Dendritic cell treated with granulocyte-macrophage colony-stimulating factor and Interleukin-4, amounts not matched to agents 40 ng/mL and 50 ng/mL, for 4 days (primary cell): ENCODE measurements around the gene NLRP6.
"Not testable (repeated sequence)": the region's sequence is repeated elsewhere in the genome, so short reads cannot be mapped to it uniquely, and the experiment has no call there.

ENCODE experiments used
- H3K27ac Mint-ChIP-seq: one replicate; pipeline ENCODE4 v1.8.0; 2022; ENCODE audit warnings: mild to moderate bottlenecking, mixed read lengths
- H3K27me3 Mint-ChIP-seq: one replicate; pipeline ENCODE4 v1.8.0; 2022; ENCODE audit warnings: mild to moderate bottlenecking, mixed read lengths
- H3K36me3 Mint-ChIP-seq: one replicate; pipeline ENCODE4 v1.8.0; 2022; ENCODE audit warnings: low read depth, mixed read lengths
- H3K4me1 Mint-ChIP-seq: one replicate; pipeline ENCODE4 v1.8.0; 2022; ENCODE audit warnings: low read depth, mixed read lengths
- H3K4me3 Mint-ChIP-seq: one replicate; pipeline ENCODE4 v1.8.0; 2022; ENCODE audit warnings: mild to moderate bottlenecking, moderate library complexity, mixed read lengths
- H3K9me3 Mint-ChIP-seq: one replicate; pipeline ENCODE4 v1.8.0; 2022; ENCODE audit warnings: mixed read lengths
- intact Hi-C: fragments of 100-400 bp; cut with micrococcal nuclease; formaldehyde crosslinking; loops from one replicate; pipeline ENCODE4 v1.15.0; 2022

The NLRP6 gene

GRCh38 chr11:317668-318404 lies 39.6 kb downstream of the NLRP6 start:
- H3K27ac Mint-ChIP-seq, result not testable (repeated sequence)
- H3K4me1 Mint-ChIP-seq, result peaks cover 37% of the 10 kb centered on the region

GRCh38 chr11:318405-319120 lies 40.4 kb downstream of the NLRP6 start:
- H3K36me3 Mint-ChIP-seq, H3K9me3 Mint-ChIP-seq, intact Hi-C loops, H3K27ac Mint-ChIP-seq: not testable (repeated sequence)
- Mint-ChIP-seq H3K4me3 (peak overlapping the region; percentile 69), H3K4me1 (peaks cover 30% of the 10 kb centered on the region), H3K27me3 (peaks cover 53% of the 10 kb centered on the region)

More at GRCh38 chr11:317668-318404, 39.6 kb downstream of the NLRP6 start:
- H3K9me3 Mint-ChIP-seq, H3K4me3 Mint-ChIP-seq, intact Hi-C loops, H3K36me3 Mint-ChIP-seq: not testable (repeated sequence)
- peaks cover 58% of the 10 kb centered on the region for H3K27me3 Mint-ChIP-seq

GRCh38 chr11:319121-319887 lies 41.1 kb downstream of the NLRP6 start:
- Mint-ChIP-seq H3K27ac (peak overlapping the region; percentile 79), H3K4me1 (peaks cover 23% of the 10 kb centered on the region), H3K4me3 (peak overlapping the region; percentile 90), H3K27me3 (peaks cover 51% of the 10 kb centered on the region)
- H3K9me3 Mint-ChIP-seq, H3K36me3 Mint-ChIP-seq, intact Hi-C loops: not testable (repeated sequence)

GRCh38 chr11:319888-320273 lies 41.7 kb downstream of the NLRP6 start:
- intact Hi-C loops, H3K9me3 Mint-ChIP-seq, H3K36me3 Mint-ChIP-seq: not testable (repeated sequence)
- Mint-ChIP-seq H3K27ac (peak overlapping the region; percentile 79), H3K27me3 (peaks cover 48% of the 10 kb centered on the region), H3K4me3 (peak overlapping the region; percentile 90), H3K4me1 (peaks cover 24% of the 10 kb centered on the region)

DNA sequence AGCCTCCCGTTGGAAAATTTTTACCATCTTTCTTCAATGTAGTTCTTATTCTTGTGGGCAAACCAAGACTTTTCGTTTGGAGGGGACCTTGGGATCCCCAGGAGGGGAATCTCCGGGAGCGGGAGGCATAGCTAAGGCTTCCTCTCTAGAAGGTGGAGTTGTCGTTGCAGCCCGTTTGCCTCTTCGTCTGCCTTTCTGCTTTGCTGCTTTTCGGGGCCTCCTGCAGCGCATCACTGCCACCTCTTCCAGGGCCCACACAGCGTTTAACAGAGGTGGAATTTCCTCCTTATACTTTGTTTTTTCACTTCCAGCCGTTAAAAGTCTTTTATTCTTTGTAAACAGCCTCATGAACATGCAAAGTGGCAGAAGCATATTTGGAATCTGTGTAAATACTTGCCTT lies 45.9 kb downstream of the NLRP6 start:
- Mint-ChIP-seq H3K4me3 (no peak overlapping the region), H3K27ac (no peak overlapping the region), H3K36me3 (peaks cover 9% of the 10 kb centered on the region), H3K27me3 (peaks cover 18% of the 10 kb centered on the region), H3K9me3 (no peaks in the 10 kb centered on the region), H3K4me1 (peaks cover 52% of the 10 kb centered on the region)
- intact Hi-C loops, result no loop called here

- H3K36me3 Mint-ChIP-seq, H3K4me3 Mint-ChIP-seq, H3K27ac Mint-ChIP-seq, H3K9me3 Mint-ChIP-seq, intact Hi-C loops: not testable (repeated sequence)
- Mint-ChIP-seq H3K4me1 (peaks cover 52% of the 10 kb centered on the region), H3K27me3 (peaks cover 14% of the 10 kb centered on the region)
Observed at GRCh38 chr11:324593-325517, 46.6 kb downstream of the NLRP6 start.

GRCh38 chr11:325796-326591 lies 47.8 kb downstream of the NLRP6 start:
- H3K9me3 Mint-ChIP-seq, result peaks cover 3% of the 10 kb centered on the region
- peaks cover under 1% of the 10 kb centered on the region for H3K36me3 Mint-ChIP-seq
- intact Hi-C loops, result no loop called here
- no peak overlapping the region for H3K4me3 Mint-ChIP-seq
- peaks cover 40% of the 10 kb centered on the region for H3K4me1 Mint-ChIP-seq
- H3K27me3 Mint-ChIP-seq, result peaks cover 15% of the 10 kb centered on the region
- peak overlapping the region; percentile 88 for H3K27ac Mint-ChIP-seq

DNA sequence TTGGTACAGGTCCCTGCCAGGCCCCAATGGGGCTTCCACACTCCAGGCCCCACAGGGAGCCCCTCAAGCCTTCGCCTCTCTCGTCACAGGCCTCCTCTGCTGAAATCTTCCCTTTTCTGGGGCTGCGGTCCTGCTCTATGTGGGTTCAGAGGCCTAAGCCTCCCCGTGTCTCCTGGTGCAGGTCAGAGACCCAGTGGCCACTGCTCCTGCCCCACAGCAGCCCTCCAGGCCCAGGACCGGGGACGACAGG lies 48.3 kb downstream of the NLRP6 start:
- H3K27ac Mint-ChIP-seq, result peak overlapping the region; percentile 88
- H3K4me1 Mint-ChIP-seq, result peaks cover 39% of the 10 kb centered on the region
- peaks cover 8% of the 10 kb centered on the region for H3K9me3 Mint-ChIP-seq
- intact Hi-C loops, result no loop called here
- peaks cover 20% of the 10 kb centered on the region for H3K27me3 Mint-ChIP-seq
- peaks cover 6% of the 10 kb centered on the region for H3K36me3 Mint-ChIP-seq
- peak overlapping the region; percentile 37 for H3K4me3 Mint-ChIP-seq

DNA sequence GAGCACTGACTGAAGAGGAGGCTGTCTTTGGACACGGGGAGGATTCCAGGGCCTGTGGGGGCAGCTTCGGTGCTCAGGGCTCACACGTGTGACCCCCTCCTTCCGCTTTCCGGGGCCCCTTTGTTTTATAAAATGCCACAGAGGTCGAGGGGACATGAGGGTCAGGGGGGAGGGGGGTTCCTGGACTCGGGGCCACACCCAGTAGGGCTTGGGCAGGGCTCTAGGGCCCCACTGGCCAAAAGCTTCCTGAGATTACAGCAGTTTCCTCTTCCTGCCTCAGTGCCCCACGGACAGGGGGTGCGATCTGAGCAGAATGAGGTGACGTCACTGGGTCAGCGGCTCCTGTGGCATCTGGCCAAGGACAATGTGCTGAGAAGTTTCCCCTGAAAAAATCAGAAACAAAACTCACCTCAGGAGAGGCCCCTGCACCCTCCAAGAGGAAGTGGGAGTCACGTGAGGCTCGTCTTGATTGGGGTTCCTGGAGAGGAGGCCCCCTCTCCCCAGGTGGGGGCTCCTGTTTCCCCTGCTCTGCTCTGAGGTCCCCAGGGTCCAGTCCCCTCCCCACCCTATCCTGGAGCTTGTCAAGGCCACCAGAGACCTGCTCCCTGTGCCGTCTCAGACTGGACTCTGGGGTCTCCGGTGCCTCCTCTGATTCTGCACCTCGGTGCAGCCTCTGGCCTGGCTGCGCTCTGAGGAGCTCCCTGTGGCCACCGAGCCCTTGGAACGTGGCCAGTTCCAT lies 48.8 kb downstream of the NLRP6 start:
- peaks cover 21% of the 10 kb centered on the region for H3K27me3 Mint-ChIP-seq

DNA sequence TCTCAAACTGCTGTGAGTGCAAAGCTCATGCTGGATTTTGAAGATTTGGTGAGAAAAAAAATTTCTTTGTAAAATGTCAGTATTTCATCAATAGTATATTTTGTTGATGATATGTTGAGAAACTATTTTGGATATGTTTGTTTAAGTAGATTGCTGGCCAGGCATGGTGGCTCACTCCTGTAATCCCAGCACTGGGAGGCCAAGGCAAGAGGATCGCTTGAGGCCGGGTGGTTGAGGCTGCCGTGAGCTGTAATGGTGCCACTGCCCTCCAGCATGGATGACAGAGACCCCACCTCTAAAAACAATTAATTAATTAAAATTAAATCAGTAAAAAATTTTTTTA lies 49.3 kb downstream of the NLRP6 start:
- Mint-ChIP-seq H3K9me3 (peaks cover 18% of the 10 kb centered on the region), H3K4me3 (no peak overlapping the region), H3K27me3 (peaks cover 23% of the 10 kb centered on the region), H3K4me1 (peaks cover 39% of the 10 kb centered on the region), H3K36me3 (peaks cover 10% of the 10 kb centered on the region), H3K27ac (peak overlapping the region; percentile 88)
- intact Hi-C loops, result no loop called here

More for the DNA sequence above, 48.8 kb downstream of the NLRP6 start:
- peaks cover 13% of the 10 kb centered on the region for H3K9me3 Mint-ChIP-seq
- H3K4me1 Mint-ChIP-seq, result peaks cover 39% of the 10 kb centered on the region
- peak overlapping the region; percentile 88 for H3K27ac Mint-ChIP-seq
- H3K4me3 Mint-ChIP-seq, result no peak overlapping the region
- H3K36me3 Mint-ChIP-seq, result peaks cover 10% of the 10 kb centered on the region
- intact Hi-C loops, result no loop called here

DNA sequence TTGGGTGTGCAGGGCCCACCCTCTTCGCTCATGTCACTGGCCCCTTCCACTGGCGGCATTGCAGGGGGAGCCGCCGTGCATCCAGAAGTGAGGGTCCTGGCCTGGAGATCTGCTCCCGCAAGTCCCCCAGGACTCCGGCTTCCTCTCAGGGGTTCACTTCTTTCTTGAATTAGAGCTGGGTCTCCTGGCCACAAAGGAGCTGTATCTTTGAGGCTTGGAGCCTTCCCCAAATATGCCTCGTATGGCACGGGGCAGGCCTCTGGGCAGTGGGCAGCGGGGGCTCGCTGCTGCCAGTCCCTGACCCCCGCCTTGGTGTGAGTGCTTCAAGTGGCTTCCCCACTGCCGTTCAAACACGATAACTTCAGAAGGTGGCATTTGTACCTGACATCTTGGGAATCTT lies 49.8 kb downstream of the NLRP6 start:
- Mint-ChIP-seq H3K4me3 (no peak overlapping the region), H3K9me3 (peaks cover 22% of the 10 kb centered on the region), H3K4me1 (peaks cover 39% of the 10 kb centered on the region), H3K27me3 (peaks cover 26% of the 10 kb centered on the region), H3K27ac (no peak overlapping the region), H3K36me3 (peaks cover 10% of the 10 kb centered on the region)
- intact Hi-C loops, result no loop called here

DNA sequence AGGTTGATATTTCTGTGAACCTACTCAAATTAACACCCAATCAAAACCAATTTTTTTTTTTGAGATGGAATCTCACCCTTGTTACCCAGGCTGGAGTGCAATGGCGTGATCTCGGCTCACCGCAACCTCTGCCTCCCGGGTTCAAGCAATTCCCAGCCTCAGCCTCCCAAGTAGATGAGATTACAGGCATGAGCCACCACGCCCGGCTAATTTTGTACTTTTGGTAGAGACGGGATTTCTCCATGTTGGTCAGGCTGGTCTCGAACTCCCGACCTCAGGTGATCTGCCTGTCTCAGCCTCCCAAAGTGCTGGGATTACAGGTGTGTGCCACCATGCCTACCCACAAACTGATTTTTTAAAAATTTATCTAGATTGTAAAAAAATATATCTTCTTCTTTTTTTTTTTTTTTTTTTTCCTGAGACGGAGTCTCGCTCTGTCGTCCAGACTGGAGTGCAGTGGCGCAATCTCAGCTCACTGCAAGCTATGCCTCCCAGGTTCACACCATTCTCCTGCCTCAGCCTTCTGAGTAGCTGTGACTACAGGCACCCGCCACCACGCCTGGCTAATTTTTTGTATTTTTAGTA lies 50.4 kb downstream of the NLRP6 start:
- Mint-ChIP-seq H3K36me3 (peaks cover 10% of the 10 kb centered on the region), H3K27me3 (peaks cover 26% of the 10 kb centered on the region), H3K9me3 (peaks cover 25% of the 10 kb centered on the region), H3K4me1 (peaks cover 39% of the 10 kb centered on the region)
- H3K4me3 Mint-ChIP-seq, H3K27ac Mint-ChIP-seq, intact Hi-C loops: not testable (repeated sequence)
